Panc1 (cell line): ENCODE measurements around the gene TBC1D24.
"Not testable (repeated sequence)": the region's sequence is repeated elsewhere in the genome, so short reads cannot be mapped to it uniquely, and the experiment has no call there.

ENCODE experiments used
- TF ChIP-seq, protein P1 (sequence below): fragments of 450-650 bp; IDR thresholded peaks from 2 replicates; pipeline ENCODE4 v1.5.1; 2017; ENCODE audit warnings: mild to moderate bottlenecking
- TF ChIP-seq, protein P2 (sequence below), 2 experiments: IDR thresholded peaks; 2 replicates each; pipeline ENCODE4 v1.6.1; 2011 to 2012; ENCODE audit warnings: low read depth in 2 of 2, control low read depth in 1 of 2, low read length in 1 of 2, mild to moderate bottlenecking in 1 of 2, moderate library complexity in 1 of 2; ENCODE audit not compliant: insufficient read depth in 1 of 2

- TF ChIP-seq, protein P1, sequence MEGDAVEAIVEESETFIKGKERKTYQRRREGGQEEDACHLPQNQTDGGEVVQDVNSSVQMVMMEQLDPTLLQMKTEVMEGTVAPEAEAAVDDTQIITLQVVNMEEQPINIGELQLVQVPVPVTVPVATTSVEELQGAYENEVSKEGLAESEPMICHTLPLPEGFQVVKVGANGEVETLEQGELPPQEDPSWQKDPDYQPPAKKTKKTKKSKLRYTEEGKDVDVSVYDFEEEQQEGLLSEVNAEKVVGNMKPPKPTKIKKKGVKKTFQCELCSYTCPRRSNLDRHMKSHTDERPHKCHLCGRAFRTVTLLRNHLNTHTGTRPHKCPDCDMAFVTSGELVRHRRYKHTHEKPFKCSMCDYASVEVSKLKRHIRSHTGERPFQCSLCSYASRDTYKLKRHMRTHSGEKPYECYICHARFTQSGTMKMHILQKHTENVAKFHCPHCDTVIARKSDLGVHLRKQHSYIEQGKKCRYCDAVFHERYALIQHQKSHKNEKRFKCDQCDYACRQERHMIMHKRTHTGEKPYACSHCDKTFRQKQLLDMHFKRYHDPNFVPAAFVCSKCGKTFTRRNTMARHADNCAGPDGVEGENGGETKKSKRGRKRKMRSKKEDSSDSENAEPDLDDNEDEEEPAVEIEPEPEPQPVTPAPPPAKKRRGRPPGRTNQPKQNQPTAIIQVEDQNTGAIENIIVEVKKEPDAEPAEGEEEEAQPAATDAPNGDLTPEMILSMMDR: not testable (repeated sequence)
- TF ChIP-seq, protein P2, sequence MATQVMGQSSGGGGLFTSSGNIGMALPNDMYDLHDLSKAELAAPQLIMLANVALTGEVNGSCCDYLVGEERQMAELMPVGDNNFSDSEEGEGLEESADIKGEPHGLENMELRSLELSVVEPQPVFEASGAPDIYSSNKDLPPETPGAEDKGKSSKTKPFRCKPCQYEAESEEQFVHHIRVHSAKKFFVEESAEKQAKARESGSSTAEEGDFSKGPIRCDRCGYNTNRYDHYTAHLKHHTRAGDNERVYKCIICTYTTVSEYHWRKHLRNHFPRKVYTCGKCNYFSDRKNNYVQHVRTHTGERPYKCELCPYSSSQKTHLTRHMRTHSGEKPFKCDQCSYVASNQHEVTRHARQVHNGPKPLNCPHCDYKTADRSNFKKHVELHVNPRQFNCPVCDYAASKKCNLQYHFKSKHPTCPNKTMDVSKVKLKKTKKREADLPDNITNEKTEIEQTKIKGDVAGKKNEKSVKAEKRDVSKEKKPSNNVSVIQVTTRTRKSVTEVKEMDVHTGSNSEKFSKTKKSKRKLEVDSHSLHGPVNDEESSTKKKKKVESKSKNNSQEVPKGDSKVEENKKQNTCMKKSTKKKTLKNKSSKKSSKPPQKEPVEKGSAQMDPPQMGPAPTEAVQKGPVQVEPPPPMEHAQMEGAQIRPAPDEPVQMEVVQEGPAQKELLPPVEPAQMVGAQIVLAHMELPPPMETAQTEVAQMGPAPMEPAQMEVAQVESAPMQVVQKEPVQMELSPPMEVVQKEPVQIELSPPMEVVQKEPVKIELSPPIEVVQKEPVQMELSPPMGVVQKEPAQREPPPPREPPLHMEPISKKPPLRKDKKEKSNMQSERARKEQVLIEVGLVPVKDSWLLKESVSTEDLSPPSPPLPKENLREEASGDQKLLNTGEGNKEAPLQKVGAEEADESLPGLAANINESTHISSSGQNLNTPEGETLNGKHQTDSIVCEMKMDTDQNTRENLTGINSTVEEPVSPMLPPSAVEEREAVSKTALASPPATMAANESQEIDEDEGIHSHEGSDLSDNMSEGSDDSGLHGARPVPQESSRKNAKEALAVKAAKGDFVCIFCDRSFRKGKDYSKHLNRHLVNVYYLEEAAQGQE (IDR thresholded peaks at IDR 0.05; ENCODE audit: insufficient read depth in 1 of 2, low read depth in 2 of 2, low read length in 1 of 2): not testable (repeated sequence)
These were observed 58.3 kb downstream of the TBC1D24 start for GRCh38 chr16:2533142-2533755.
